ENCODE data around the gene FNDC3B.

FNDC3B gene

GRCh38 chr3:172407872-172408271, 368.5 kb downstream of the FNDC3B start:
- in situ Hi-C loops (cut with HindIII; ENCODE audit: low sequenced_read_pairs): no loop called here

- in situ Hi-C loops (cut with HindIII; ENCODE audit: low sequenced_read_pairs): no loop called here
These were observed 371.5 kb downstream of the FNDC3B start for GRCh38 chr3:172410702-172411477.

- in situ Hi-C loops (cut with HindIII; ENCODE audit: low sequenced_read_pairs): no loop called here
These were observed 372.1 kb downstream of the FNDC3B start for GRCh38 chr3:172411478-172411947.

- in situ Hi-C loops (cut with HindIII; ENCODE audit: low sequenced_read_pairs): no loop called here
These were observed 375.9 kb downstream of the FNDC3B start for GRCh38 chr3:172415323-172415722.

GRCh38 chr3:172437713-172438112, 398.3 kb downstream of the FNDC3B start:
- in situ Hi-C loops (cut with HindIII; ENCODE audit: low sequenced_read_pairs): no loop called here

- in situ Hi-C loops (cut with HindIII; ENCODE audit: low sequenced_read_pairs): no loop called here
These were observed 398.8 kb downstream of the FNDC3B start for GRCh38 chr3:172438186-172438585.

GRCh38 chr3:172441581-172441980, 402.2 kb downstream of the FNDC3B start:
- in situ Hi-C loops (cut with HindIII; ENCODE audit: low sequenced_read_pairs): no loop called here

- in situ Hi-C loops (cut with HindIII; ENCODE audit: low sequenced_read_pairs): no loop called here
These were observed 403.2 kb downstream of the FNDC3B start for GRCh38 chr3:172442606-172443005.

- in situ Hi-C loops (cut with HindIII; ENCODE audit: low sequenced_read_pairs): no loop called here
These were observed 405.4 kb downstream of the FNDC3B start for GRCh38 chr3:172444821-172445220.

- in situ Hi-C loops (cut with HindIII; ENCODE audit: low sequenced_read_pairs): no loop called here
These were observed 406.8 kb downstream of the FNDC3B start for GRCh38 chr3:172446198-172446597.

GRCh38 chr3:172447611-172448579, 408.5 kb downstream of the FNDC3B start, which contains the start of gene GHSR:
GHSR (minus strand) TSS chr3:172448456; CDS start chr3:172448413, 43 bp downstream.
- in situ Hi-C loops (cut with HindIII; ENCODE audit: low sequenced_read_pairs): no loop called here

- in situ Hi-C loops (cut with HindIII; ENCODE audit: low sequenced_read_pairs): no loop called here
These were observed 409.5 kb downstream of the FNDC3B start for GRCh38 chr3:172448661-172449465.

- in situ Hi-C loops (cut with HindIII; ENCODE audit: low sequenced_read_pairs): no loop called here
These were observed 410.2 kb downstream of the FNDC3B start for GRCh38 chr3:172449466-172450149.

All from DLD1 (cell line).